GM19467 (cell line): ENCODE data around the gene RFPL1.
"Not testable (repeated sequence)": the region's sequence is repeated elsewhere in the genome, so short reads cannot be mapped to it uniquely, and the experiment has no call there.

Experiments used
- ATAC-seq: cut with Tn5 transposase; IDR thresholded peaks from one replicate; pipeline ENCODE4 v1.9.1; 2021; ENCODE audit warnings: mild to moderate bottlenecking, moderate library complexity; ENCODE audit not compliant: unreplicated experiment

The RFPL1 gene

DNA sequence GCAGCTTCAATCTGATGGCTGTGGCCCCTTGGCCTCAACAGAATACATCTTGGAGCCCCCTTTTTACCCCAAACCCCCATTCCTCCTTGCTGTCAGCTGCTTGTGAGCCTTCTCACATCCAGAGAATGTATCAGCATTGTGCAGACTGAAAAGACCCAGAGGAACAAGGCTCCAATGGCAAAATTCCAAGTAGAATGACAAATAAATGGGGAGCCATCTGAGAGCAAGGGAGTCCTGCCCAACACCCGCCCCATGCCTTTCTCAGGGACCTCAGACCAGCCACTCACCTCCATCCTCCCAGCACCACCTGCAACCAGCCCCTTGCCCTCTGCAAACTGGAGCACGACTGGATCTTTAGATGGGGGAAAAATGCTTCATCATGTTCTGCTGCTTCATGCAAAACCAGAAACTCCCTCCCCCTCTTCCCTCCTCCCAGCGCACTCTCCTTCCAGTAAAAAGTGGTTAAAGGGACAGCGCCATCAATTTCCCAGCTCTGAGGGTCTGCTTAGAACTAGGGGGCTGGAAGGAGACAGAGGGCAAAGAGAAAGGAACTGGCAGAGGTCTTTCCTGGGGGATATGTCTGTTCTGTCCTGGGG lies 39.4 kb downstream of the RFPL1 start:
- no peak for ATAC-seq

DNA sequence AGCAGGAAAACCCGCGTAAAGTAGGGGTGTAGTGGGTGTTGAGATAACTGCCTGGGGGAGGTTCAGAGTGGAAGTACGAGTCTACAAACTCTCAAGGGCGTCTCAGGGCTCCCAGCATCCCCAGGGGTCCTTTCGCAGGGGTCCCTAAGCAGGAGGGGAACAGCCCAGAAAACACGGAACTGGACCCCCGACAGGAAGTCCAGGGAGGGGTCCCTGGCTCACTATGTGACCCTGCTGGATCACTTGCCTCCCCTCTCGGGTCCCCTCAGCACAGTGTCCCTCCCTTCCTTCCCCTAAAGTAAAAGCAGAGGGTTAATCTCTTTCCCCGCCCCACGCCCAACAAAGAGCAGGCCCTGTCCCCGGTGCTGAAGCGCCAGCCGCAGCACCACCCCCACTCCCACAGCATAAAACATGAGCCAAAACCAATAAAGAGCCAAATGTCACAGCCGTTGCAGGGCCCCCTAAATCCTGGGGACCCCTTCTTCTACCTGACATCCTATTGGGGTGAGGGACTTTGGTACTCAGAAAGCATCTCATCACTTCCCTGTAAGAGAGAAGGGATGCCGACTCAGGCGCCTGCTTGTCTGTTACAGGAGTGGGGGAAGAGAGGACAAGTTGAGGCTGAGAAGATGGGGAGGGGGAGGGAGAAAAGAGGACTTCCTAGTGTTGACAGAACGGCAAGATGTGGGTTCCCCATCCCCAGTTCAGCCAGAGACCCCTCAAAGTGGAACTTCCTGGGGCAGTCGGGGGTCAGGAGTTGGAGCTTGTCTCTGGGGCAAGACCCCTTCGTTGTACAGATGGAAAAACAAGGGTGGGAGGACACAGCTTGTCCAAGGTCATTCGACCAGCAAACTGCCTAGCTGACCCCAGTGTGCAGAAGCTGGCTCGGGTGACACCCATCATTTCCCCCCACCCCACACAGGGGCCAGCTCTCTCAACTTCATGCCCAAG lies 40.2 kb downstream of the RFPL1 start:
- ATAC-seq: no peak

DNA sequence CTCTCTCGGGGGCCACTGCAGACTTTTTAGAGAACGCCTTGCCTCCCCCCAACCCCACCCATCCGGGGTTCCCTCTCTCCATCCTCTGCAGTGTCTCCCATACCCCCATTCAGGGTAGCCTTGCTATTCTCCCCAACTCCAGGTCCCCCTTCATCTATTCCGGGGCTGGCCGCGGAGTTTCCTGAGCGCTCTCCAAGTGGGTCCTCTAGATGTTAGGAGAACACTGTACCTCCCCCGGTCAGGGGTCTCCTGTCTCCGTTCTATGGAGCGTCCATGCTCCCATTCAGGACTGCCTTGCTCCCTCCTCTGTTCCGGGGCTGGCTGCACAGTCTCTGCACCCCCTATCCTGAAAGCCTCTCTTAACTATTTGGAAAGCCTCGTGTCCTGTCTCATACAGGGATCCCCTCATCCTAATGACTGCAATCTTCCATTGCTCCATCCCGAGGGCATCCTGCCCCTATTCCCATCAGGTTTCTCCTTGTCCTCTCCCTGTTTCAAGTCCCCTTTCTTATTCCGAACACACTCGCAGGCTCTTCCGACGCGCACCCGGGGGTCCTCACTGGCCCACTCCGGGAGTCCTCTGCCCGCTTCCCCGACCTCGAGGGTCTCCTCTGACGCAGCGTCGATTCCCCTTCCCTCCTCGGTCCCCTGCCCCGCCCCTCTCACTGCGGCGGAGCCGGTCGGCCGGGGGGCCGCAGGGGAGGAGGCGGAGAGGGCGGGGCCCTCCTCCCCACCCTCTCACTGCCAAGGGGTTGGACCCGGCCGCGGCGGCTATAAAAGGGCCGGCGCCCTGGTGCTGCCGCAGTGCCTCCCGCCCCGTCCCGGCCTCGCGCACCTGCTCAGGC lies 41.3 kb downstream of the RFPL1 start, which contains the start of gene NEFH:
TSS of gene NEFH (plus strand) at position 802 of the 845 bp plus-strand sequence. CDS start 45 bp downstream, outside the sequence.
- no peak for ATAC-seq

DNA sequence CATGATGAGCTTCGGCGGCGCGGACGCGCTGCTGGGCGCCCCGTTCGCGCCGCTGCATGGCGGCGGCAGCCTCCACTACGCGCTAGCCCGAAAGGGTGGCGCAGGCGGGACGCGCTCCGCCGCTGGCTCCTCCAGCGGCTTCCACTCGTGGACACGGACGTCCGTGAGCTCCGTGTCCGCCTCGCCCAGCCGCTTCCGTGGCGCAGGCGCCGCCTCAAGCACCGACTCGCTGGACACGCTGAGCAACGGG lies 41.8 kb downstream of the RFPL1 start:
- no peak for ATAC-seq

DNA sequence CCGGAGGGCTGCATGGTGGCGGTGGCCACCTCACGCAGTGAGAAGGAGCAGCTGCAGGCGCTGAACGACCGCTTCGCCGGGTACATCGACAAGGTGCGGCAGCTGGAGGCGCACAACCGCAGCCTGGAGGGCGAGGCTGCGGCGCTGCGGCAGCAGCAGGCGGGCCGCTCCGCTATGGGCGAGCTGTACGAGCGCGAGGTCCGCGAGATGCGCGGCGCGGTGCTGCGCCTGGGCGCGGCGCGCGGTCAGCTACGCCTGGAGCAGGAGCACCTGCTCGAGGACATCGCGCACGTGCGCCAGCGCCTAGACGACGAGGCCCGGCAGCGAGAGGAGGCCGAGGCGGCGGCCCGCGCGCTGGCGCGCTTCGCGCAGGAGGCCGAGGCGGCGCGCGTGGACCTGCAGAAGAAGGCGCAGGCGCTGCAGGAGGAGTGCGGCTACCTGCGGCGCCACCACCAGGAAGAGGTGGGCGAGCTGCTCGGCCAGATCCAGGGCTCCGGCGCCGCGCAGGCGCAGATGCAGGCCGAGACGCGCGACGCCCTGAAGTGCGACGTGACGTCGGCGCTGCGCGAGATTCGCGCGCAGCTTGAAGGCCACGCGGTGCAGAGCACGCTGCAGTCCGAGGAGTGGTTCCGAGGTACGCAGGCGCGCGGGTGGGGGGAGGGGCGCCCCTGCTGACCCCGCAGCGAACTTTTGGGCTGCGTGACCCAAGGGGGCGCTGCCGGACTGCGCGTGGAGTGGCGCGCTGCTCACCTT lies 42.3 kb downstream of the RFPL1 start:
- ATAC-seq: no peak

DNA sequence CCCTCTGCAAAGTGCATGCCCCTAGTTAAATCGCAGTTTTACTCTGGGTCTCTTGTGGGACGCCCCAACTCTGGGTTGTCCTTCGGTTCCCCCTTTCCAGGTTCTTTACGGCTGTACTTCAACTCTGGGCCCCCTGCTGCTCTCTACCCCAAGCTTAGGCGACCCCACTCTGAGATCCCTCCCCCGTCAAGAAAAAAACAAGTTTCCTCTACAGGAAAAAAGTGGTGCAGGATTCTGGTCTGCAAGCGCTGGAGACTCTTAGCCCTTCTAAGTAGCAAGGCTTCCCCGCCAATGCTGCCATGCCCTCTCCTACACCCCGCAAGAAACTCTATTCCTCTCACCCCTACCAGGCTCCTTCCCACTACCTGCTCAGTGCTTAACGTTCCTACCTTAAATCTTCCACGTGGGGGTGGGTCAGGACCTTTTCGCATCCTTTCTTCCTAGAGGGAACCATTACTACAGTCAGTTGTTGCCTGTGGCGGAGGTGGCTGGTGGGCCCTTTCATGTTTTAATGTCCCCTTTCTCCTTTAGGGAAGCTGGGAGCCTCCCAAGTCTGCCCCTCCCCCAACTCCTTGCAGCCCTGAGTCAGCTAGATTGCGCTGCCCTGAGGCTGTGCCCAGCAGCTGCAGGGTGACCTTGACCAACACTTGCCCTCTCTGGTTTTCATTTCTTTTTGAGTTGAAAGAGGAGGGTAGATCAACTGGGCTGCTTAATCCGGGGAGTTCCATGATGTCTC lies 43.0 kb downstream of the RFPL1 start:
- ATAC-seq: no peak

DNA sequence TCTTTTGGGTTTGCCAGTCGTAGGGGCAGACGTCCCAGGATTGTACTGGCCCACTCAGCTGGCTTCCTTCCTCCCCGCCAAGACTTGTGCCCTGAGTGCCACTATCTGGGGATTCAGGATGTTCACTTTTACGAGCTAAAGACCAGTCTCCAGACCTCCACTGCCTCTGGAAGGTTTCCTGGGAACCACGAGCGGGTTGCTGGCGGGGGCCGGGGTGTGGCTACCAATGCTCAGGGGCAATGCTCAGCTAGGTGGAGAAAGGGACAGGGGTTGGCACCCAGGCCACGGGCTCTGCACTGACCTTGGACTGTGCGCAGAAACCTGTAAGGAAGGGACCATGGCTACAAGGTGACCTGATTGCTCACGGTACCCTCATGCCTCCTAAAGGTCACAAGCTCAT lies 43.9 kb downstream of the RFPL1 start:
- ATAC-seq: no peak

DNA sequence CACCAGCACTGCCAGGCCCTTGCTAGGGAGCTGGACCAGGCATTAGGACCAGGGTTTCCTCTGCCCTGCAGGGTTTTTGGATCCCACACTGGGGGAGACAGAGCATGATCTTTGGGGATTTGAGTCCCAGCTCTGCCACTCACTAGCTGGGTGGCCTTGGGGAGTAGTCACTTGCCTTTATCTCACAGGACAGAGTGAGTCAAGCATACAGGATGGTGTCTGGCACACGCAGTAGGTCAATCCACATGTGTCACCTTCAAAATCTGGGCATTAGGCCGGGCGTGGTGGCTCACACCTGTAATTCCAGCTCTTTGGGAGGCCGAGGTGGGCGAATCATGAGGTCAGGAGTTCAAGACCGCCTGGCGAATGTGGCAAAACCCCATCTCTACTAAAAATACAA lies 44.3 kb downstream of the RFPL1 start:
- no peak for ATAC-seq

DNA sequence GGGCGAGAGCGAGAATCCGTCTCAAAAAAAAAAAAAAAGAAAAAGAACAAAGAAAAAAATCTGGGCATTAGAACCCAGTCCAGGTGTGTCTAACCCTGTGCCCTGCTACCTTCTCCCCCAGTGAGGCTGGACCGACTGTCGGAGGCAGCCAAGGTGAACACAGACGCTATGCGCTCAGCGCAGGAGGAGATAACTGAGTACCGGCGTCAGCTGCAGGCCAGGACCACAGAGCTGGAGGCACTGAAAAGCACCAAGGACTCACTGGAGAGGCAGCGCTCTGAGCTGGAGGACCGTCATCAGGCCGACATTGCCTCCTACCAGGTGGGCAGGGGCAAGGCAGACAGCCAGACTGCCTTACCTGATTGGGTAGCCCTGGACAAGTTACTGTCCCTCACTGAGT lies 44.9 kb downstream of the RFPL1 start:
- ATAC-seq: no peak

DNA sequence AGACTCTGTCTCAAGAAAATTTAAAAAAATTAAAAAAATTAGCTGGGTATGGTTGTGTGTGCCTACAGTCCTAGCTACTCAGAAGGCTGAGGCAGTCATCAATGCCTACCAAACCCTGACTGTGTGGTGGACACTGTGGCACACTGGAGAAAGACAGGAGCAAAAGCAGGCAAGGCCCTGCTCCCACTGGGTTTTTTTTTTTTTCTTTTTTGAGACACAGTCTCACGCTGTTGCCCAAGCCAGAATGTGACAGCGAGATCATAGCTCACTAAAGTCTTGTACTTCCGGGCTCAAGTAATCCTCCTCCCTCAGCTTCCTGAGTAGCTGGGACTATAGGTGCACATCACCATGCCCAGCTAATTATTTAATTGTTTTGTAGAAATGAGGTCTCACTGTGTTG lies 46.3 kb downstream of the RFPL1 start:
- ATAC-seq: no peak

DNA sequence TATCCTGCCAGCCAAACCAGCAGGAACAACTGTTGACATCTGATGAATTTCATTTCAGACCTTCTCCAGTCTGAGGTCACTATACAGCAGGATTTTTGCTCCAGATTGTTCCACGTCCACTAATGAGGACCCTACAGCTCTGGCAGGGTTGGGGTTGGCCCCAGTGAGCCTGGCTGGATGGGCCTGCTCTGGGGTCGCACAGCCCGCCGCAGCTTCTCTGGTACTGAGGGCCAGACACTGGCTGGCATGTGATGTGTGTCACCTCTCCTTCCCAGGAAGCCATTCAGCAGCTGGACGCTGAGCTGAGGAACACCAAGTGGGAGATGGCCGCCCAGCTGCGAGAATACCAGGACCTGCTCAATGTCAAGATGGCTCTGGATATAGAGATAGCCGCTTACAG lies 47.1 kb downstream of the RFPL1 start:
- no peak for ATAC-seq

DNA sequence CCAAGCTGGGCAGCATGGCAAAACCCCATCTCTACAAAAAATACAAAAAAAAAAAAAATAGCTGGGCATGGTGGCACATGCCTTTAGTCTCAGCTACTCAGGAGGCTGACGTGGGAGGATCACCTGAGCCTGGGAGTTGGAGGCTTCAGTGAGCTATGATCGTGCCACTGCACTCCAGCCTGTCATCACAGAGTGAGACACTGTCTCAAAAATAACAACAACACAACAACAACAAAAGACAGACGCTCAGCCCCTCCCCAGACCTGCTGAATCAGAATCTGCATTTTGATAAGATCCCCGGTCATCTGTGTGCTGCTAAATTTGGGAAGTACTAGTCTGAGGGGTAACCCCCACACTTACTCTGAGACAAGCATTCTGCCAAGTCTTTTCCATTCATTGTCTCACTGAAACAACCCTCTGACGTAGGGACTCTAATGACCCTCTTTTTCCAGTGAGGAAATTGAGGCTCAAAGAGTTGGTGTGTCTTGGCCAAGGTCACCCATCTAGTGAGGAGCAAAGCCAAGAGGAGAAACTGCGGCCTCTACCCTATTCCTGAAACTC lies 49.1 kb downstream of the RFPL1 start:
- ATAC-seq: no peak

DNA sequence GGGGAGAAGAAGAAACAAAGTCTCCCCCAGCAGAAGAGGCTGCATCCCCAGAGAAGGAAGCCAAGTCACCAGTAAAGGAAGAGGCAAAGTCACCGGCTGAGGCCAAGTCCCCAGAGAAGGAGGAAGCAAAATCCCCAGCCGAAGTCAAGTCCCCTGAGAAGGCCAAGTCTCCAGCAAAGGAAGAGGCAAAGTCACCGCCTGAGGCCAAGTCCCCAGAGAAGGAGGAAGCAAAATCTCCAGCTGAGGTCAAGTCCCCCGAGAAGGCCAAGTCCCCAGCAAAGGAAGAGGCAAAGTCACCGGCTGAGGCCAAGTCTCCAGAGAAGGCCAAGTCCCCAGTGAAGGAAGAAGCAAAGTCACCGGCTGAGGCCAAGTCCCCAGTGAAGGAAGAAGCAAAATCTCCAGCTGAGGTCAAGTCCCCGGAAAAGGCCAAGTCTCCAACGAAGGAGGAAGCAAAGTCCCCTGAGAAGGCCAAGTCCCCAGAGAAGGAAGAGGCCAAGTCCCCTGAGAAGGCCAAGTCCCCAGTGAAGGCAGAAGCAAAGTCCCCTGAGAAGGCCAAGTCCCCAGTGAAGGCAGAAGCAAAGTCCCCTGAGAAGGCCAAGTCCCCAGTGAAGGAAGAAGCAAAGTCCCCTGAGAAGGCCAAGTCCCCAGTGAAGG lies 50.9 kb downstream of the RFPL1 start:
- not testable (repeated sequence) for ATAC-seq

DNA sequence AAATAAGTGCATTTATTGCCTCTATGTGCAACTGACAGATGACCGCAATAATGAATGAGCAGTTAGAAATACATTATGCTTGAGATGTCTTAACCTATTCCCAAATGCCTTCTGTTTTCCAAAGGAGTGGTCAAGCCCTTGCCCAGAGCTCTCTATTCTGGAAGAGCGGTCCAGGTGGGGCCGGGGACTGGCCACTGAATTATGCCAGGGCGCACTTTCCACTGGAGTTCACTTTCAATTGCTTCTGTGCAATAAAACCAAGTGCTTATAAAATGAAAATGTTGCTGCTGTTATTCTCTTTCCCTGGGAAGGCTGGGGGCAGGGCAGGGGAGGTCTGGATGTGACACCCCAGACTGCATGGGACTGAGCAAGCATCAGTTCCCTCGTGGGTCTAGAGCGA lies 52.6 kb downstream of the RFPL1 start:
- no peak for ATAC-seq
